Transverse colon (tissue), 4 donors: ENCODE results near the gene ACTN1.

ENCODE experiments used
- EP300 ChIP-seq: sonication (generic); formaldehyde crosslinking; IDR thresholded peaks from one replicate; pipeline ENCODE4 v1.6.1; 2017; ENCODE audit warnings: antibody characterized with exemption, low read depth
- POLR2A ChIP-seq: fragments of 450-650 bp; IDR thresholded peaks from one replicate; pipeline ENCODE4 v1.6.1; 2016; ENCODE audit warnings: antibody characterized with exemption, mild to moderate bottlenecking, moderate library complexity
- POLR2AphosphoS5 ChIP-seq, 3 donors: sonication (generic); formaldehyde crosslinking; IDR thresholded peaks; one replicate each; pipeline ENCODE4 v1.6.1; 2016; ENCODE audit warnings: antibody characterized with exemption in 3 of 3
- TF ChIP-seq, protein P1 (sequence below), 5 experiments: fragments of 200-600 bp in 3 of 5; fragments of 450-650 bp in 2 of 5; sonication (generic) in 3 of 5; IDR thresholded peaks; 1 replicate in 2 of 5; 2 replicates in 3 of 5; pipeline ENCODE4 v1.5.1; 2016 to 2017; ENCODE audit warnings: antibody characterized with exemption in 5 of 5, inconsistent platforms in 3 of 5, mild to moderate bottlenecking in 2 of 5, moderate library complexity in 1 of 5

DNA sequence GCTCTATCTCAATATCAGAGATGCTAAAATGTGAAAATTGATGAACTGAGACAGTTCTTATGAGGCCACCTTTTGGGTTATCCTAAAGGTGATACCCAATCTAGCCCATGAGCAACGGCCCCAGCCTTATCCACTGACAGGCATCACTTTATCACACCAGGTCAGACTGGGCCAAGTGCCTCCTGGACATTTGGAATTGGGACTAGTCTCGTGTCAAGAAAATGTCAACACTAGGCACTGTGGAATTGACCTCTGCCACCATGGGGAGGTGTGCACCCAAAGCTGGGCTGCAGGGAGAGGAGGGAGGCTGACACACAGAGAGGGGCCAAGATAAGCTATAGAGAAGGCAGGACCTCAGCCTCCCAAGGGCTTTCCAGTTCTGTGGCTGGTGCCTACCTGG lies 107.7 kb downstream of the ACTN1 start:
- TF ChIP-seq POLR2AphosphoS5 (IDR thresholded peaks at IDR 0.05) (no peak), POLR2A (no peak), EP300 (no peak)
- TF ChIP-seq, protein P1, sequence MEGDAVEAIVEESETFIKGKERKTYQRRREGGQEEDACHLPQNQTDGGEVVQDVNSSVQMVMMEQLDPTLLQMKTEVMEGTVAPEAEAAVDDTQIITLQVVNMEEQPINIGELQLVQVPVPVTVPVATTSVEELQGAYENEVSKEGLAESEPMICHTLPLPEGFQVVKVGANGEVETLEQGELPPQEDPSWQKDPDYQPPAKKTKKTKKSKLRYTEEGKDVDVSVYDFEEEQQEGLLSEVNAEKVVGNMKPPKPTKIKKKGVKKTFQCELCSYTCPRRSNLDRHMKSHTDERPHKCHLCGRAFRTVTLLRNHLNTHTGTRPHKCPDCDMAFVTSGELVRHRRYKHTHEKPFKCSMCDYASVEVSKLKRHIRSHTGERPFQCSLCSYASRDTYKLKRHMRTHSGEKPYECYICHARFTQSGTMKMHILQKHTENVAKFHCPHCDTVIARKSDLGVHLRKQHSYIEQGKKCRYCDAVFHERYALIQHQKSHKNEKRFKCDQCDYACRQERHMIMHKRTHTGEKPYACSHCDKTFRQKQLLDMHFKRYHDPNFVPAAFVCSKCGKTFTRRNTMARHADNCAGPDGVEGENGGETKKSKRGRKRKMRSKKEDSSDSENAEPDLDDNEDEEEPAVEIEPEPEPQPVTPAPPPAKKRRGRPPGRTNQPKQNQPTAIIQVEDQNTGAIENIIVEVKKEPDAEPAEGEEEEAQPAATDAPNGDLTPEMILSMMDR (IDR thresholded peaks at IDR 0.05): no peak
